Measurements from ENCODE around the gene LMX1B. TPM values are rescaled to one million over a fixed set of nuclear protein-coding genes. Genes with fewer than 3 reads are reported as not detected.

Gene LMX1B
- not detected in 2 replicates for total RNA-seq

DNA sequence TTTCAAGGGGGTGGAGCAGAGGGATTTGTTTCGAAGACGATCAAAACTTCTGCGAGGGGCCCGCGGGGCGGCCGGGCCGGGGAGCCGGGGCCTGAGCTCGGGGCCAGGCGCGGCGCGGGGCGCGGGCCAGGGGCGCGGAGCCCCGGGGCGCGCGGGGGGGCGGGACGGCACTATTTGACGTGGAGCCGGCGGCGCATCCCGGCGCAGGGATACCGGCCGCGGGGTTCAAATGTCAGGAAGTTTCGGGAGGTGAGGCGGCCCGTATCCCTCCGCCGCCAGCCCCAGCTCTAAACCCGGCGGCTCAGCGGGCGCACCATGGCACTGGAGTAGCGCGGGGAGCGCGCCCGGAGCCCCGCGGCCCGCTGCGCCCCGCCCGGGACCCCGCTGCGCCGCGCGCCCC lies at the start of gene LMX1B:
TSS of gene LMX1B (plus strand) at position 278 of the 400 bp plus-strand sequence. CDS start 522 bp downstream, outside the sequence.

Other genes with a start within 250 kb of the LMX1B start
- gene ZBTB43, start 191.1 kb downstream of the LMX1B start, total RNA-seq, result 9.4 and 9.5 TPM in 2 replicates
- gene ZBTB34, start 246.7 kb downstream of the LMX1B start, total RNA-seq, result 12.9 and 13.6 TPM in 2 replicates